CD14-positive monocyte (primary cell): ENCODE data around the gene SKOR1. TPM values are rescaled to one million over a fixed set of nuclear protein-coding genes. Genes with fewer than 3 reads are reported as not detected.

ENCODE experiments used
- DNase-seq, 3 donors: peaks; one replicate each; pipeline ENCODE4 v3.0.0-alpha.2; 2011 to 2022
- H2AFZ ChIP-seq: 2 replicates; pipeline ENCODE4 v1.6.0; 2012; ENCODE audit warnings: mild to moderate bottlenecking, low read depth, low read length, inconsistent platforms; ENCODE audit not compliant: insufficient read depth, poor library complexity, severe bottlenecking
- H3K27ac ChIP-seq, 2 donors: 1 replicate in 1 of 2; 2 replicates in 1 of 2; pipeline ENCODE4 v1.5.1; 2012 to 2013; ENCODE audit warnings: low read length in 2 of 2, control low read depth in 1 of 2, inconsistent platforms in 1 of 2, low read depth in 1 of 2, mild to moderate bottlenecking in 1 of 2
- H3K27me3 ChIP-seq, 2 donors: one replicate each; pipeline versions ENCODE4 v1.6.0 to v1.6.1; 2011 to 2013; ENCODE audit warnings: low read length in 2 of 2; ENCODE audit not compliant: control insufficient read depth in 2 of 2, insufficient read depth in 2 of 2
- H3K36me3 ChIP-seq, 2 donors: replicated peaks in 1 of 2; 1 replicate in 1 of 2; 2 replicates in 1 of 2; pipeline versions ENCODE4 v1.5.1 to v1.6.1; 2012 to 2013; ENCODE audit warnings: low read length in 2 of 2, control low read depth in 1 of 2, inconsistent platforms in 1 of 2, mild to moderate bottlenecking in 1 of 2; ENCODE audit not compliant: insufficient read depth in 2 of 2, control insufficient read depth in 1 of 2
- H3K4me1 ChIP-seq, 2 donors: 1 replicate in 1 of 2; 2 replicates in 1 of 2; pipeline versions ENCODE4 v1.5.1 to v1.6.1; 2012 to 2013; ENCODE audit warnings: low read length in 2 of 2, control low read depth in 1 of 2, inconsistent platforms in 1 of 2, mild to moderate bottlenecking in 1 of 2, moderate library complexity in 1 of 2; ENCODE audit not compliant: insufficient read depth in 2 of 2, control insufficient read depth in 1 of 2
- H3K4me2 ChIP-seq: replicated peaks from 2 replicates; pipeline ENCODE3; 2012; ENCODE audit warnings: low read length, moderate library complexity, mild to moderate bottlenecking; ENCODE audit not compliant: poor library complexity, severe bottlenecking; ENCODE audit errors: extremely low read depth
- H3K4me3 ChIP-seq, 3 experiments: fragments of 200-600 bp in 1 of 3; sonication (generic) in 1 of 3; replicated peaks in 1 of 3; 1 replicate in 2 of 3; 2 replicates in 1 of 3; pipeline ENCODE4 v1.5.1; 2011 to 2013; ENCODE audit warnings: low read length in 3 of 3, mild to moderate bottlenecking in 3 of 3, control low read depth in 2 of 3, low read depth in 2 of 3, inconsistent platforms in 1 of 3, moderate library complexity in 1 of 3
- H3K79me2 ChIP-seq: 2 replicates; pipeline ENCODE4 v1.6.0; 2012; ENCODE audit warnings: mild to moderate bottlenecking, control low read depth, inconsistent platforms, low read length, moderate library complexity; ENCODE audit not compliant: insufficient read depth
- H3K9ac ChIP-seq: 2 replicates; pipeline ENCODE4 v1.6.0; 2017; ENCODE audit warnings: low read length, mild to moderate bottlenecking; ENCODE audit not compliant: insufficient read depth, poor library complexity, severe bottlenecking
- H3K9me3 ChIP-seq, 2 donors: replicated peaks in 1 of 2; 1 replicate in 1 of 2; 2 replicates in 1 of 2; pipeline versions ENCODE4 v1.5.1 to v1.6.1; 2012 to 2013; ENCODE audit warnings: low read length in 2 of 2, control low read depth in 1 of 2; ENCODE audit not compliant: control insufficient read depth in 1 of 2, insufficient read depth in 1 of 2
- H4K20me1 ChIP-seq: 2 replicates; pipeline ENCODE4 v1.6.0; 2012; ENCODE audit warnings: mild to moderate bottlenecking, low read length, control low read depth, moderate library complexity; ENCODE audit not compliant: insufficient read depth
- H3K27ac Mint-ChIP-seq, 7 donors: one replicate each; pipeline ENCODE4 v1.8.0; 2020; ENCODE audit warnings: mild to moderate bottlenecking in 7 of 7, mixed read lengths in 7 of 7, moderate library complexity in 6 of 7, inconsistent platforms in 2 of 7
- H3K27me3 Mint-ChIP-seq, 3 donors: one replicate each; pipeline ENCODE4 v1.8.0; 2021 to 2022; ENCODE audit warnings: low read depth in 3 of 3, mild to moderate bottlenecking in 3 of 3, mixed read lengths in 3 of 3, moderate library complexity in 3 of 3, inconsistent platforms in 1 of 3
- H3K36me3 Mint-ChIP-seq, 2 donors: one replicate each; pipeline ENCODE4 v1.8.0; 2020; ENCODE audit warnings: mixed read lengths in 2 of 2, inconsistent platforms in 1 of 2, mild to moderate bottlenecking in 1 of 2
- H3K4me1 Mint-ChIP-seq: one replicate; pipeline ENCODE4 v1.8.0; 2020; ENCODE audit warnings: mild to moderate bottlenecking, mixed read lengths
- H3K4me3 Mint-ChIP-seq, 2 donors: one replicate each; pipeline ENCODE4 v1.8.0; 2020; ENCODE audit warnings: mild to moderate bottlenecking in 2 of 2, mixed read lengths in 2 of 2, moderate library complexity in 1 of 2
- H3K9me3 Mint-ChIP-seq, 7 donors: one replicate each; pipeline ENCODE4 v1.8.0; 2020 to 2022; ENCODE audit warnings: mixed read lengths in 7 of 7, mild to moderate bottlenecking in 6 of 7, moderate library complexity in 6 of 7, inconsistent platforms in 2 of 7
- WGBS: methylation state at CpG from one replicate; pipeline ENCODE4 v1.1.5; 2013; ENCODE audit warnings: missing lambda C conversion rate; ENCODE audit not compliant: insufficient coverage; 5-methylcytosine and 5-hydroxymethylcytosine counted together
- intact Hi-C, 2 donors: fragments of 100-400 bp; cut with micrococcal nuclease; formaldehyde crosslinking; loops; one replicate each; pipeline versions ENCODE4 v1.15.0 to v1.15.1; 2023
- polyA plus RNA-seq, 3 donors: library from polyadenylated mRNA; depleted of rRNA in 1 of 3; unstranded in 2 of 3; stranded (reverse) in 1 of 3; fragments of 300-500 nt in 2 of 3; fragments of >200 nt in 1 of 3; fragmentation: Illumina TruSeq in 2 of 3; gene quantifications; 1 replicate in 2 of 3; 2 replicates in 1 of 3; pipeline ENCODE4 v1.2.3, GENCODE V29; 2012 to 2021
- TF ChIP-seq, protein P1 (sequence below): fragments of 200-600 bp; IDR thresholded peaks from one replicate; pipeline ENCODE4 v1.8.0; 2022; ENCODE audit warnings: antibody characterized with exemption, mild to moderate bottlenecking

Gene SKOR1
- polyA plus RNA-seq, 3 donors, result 0.23 TPM; not detected in 2

- intact Hi-C loops, result no loop called here
Measured at GRCh38 chr15:67841513-67841762, 16.1 kb downstream of the SKOR1 start.

DNA sequence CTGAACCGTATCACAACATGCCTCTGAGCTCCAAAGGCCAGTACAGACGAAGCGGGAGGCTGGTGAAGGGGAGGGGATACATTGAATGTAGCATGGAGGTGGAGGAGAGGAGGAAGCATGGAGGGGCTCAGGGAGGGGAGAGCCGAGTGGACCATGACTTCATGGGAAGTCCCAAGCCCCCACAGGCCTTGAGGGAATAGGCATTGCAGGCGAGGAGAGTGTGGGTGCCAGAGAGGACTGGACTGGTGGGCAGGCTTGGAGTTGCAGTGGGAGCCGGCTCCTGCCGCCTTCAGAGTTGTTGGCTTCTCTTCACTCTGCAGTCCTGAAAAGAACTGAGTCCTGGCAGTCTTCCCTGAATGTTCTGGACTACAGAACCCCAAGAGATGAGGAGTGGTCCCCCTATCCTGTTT is 17.8 kb downstream of the SKOR1 start:
- Mint-ChIP-seq H3K4me1 (peaks cover 27% of the 10 kb centered on the region), H3K36me3 (peaks cover 0 to 2% of the 10 kb centered on the region in 2 donors), H3K9me3 (peaks cover 0 to 2% (median 0%) of the 10 kb centered on the region in 7 donors), H3K27ac (peak overlapping the region in 1 of 7 donors; percentile 22), H3K4me3 (no peak overlapping the region), H3K27me3 (peaks cover 3 to 4% (median 3%) of the 10 kb centered on the region in 3 donors)
- DNase-seq, result no peak
- Histone ChIP-seq H3K27me3 (no peaks in the 10 kb centered on the region), H4K20me1 (no peaks in the 10 kb centered on the region), H2AFZ (no peak overlapping the region), H3K79me2 (no peaks in the 10 kb centered on the region), H3K4me3 (no peak overlapping the region), H3K9ac (no peak overlapping the region), H3K27ac (no peak overlapping the region), H3K9me3 (no peaks in the 10 kb centered on the region), H3K36me3 (no peaks in the 10 kb centered on the region), H3K4me1 (peaks cover 19 to 28% of the 10 kb centered on the region in 2 donors), H3K4me2 (no peak overlapping the region)
- TF ChIP-seq, protein P1, sequence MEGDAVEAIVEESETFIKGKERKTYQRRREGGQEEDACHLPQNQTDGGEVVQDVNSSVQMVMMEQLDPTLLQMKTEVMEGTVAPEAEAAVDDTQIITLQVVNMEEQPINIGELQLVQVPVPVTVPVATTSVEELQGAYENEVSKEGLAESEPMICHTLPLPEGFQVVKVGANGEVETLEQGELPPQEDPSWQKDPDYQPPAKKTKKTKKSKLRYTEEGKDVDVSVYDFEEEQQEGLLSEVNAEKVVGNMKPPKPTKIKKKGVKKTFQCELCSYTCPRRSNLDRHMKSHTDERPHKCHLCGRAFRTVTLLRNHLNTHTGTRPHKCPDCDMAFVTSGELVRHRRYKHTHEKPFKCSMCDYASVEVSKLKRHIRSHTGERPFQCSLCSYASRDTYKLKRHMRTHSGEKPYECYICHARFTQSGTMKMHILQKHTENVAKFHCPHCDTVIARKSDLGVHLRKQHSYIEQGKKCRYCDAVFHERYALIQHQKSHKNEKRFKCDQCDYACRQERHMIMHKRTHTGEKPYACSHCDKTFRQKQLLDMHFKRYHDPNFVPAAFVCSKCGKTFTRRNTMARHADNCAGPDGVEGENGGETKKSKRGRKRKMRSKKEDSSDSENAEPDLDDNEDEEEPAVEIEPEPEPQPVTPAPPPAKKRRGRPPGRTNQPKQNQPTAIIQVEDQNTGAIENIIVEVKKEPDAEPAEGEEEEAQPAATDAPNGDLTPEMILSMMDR, result no peak
- intact Hi-C loops, result no loop called here
- 100% methylated on average over 6 of the region's 7 CpGs for WGBS

More at GRCh38 chr15:67841513-67841762, 16.1 kb downstream of the SKOR1 start:
- H3K4me1 ChIP-seq, result peaks cover 21 to 40% of the 10 kb centered on the region in 2 donors
- no peaks in the 10 kb centered on the region for H3K36me3 ChIP-seq
- peak overlapping the region; percentile 90 for H3K9ac ChIP-seq
- Mint-ChIP-seq H3K27me3 (peaks cover 3 to 13% (median 10%) of the 10 kb centered on the region in 3 donors), H3K27ac (peak overlapping the region in 4 of 7 donors; percentile 91 to 97 (median 96)), H3K4me3 (peak overlapping the region; percentile 89 to 95), H3K9me3 (no peaks in the 10 kb centered on the region), H3K36me3 (peaks cover 0 to 4% of the 10 kb centered on the region in 2 donors), H3K4me1 (peaks cover 31% of the 10 kb centered on the region)
- no peaks in the 10 kb centered on the region for H3K9me3 ChIP-seq
- peak overlapping the region; percentile 83 for H3K4me2 ChIP-seq
- H3K79me2 ChIP-seq, result no peaks in the 10 kb centered on the region
- DNase-seq, result no peak
- peak overlapping the region; percentile 75 to 83 (median 82) for H3K4me3 ChIP-seq
- H3K27me3 ChIP-seq, result peaks cover 0 to 3% of the 10 kb centered on the region in 2 donors
- TF ChIP-seq, protein P1, result no peak
- WGBS, result no CpG with 5 or more reads among the region's 4 CpGs
- H4K20me1 ChIP-seq, result no peaks in the 10 kb centered on the region
- peak overlapping the region; percentile 92 to 95 for H3K27ac ChIP-seq
- peak overlapping the region; percentile 93 for H2AFZ ChIP-seq
